Measurements from ENCODE around the gene MYO1B. TPM values are rescaled to one million over a fixed set of nuclear protein-coding genes. Genes with fewer than 3 reads are reported as not detected.
A peak's percentile ranks its signal among the peaks of the same experiment; 100 is the strongest.

MYO1B gene
- total RNA-seq, 1 experiment from 2014 or later, result 80.3 TPM

DNA sequence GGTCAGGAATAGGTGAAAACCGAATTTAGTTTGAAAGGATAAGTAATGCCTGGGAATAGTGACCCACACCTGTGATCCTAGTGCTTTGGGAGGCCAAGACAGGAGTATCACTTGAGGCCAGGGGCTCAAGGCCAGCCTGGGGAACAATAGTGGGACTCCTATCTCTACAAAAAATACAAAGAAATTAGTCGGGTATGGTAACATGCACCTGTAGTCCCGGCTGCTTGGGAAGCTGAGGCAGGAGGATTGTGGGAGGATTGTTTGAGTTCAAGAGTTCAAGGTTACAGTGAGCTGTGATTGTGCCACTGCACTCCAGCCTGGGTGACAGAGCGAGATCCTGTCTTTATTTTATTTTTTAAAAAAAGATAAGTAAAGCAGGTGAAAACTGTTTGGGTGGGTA, 3.8 kb upstream of the MYO1B start:
- H3K27ac Mint-ChIP-seq (ENCODE audit: unreplicated experiment), result no peak overlapping the region
- peaks cover 3% of the 10 kb centered on the region for H3K4me1 Mint-ChIP-seq (ENCODE audit: low read depth, unreplicated experiment)
- TF ChIP-seq CTCF (IDR thresholded peaks at IDR 0.05; ENCODE audit: insufficient read depth in 1 of 2, low read depth in 1 of 2, low read length in 1 of 2, severe bottlenecking in 1 of 2, unreplicated experiment in 1 of 2), result no peak
- H3K4me3 Mint-ChIP-seq (ENCODE audit: unreplicated experiment), result no peak overlapping the region
- no peaks in the 10 kb centered on the region for H3K27me3 Mint-ChIP-seq (ENCODE audit: insufficient read depth, unreplicated experiment)
- Histone ChIP-seq H3K4me3 (ENCODE audit: low read depth, low read length) (no peak overlapping the region), H3K9me3 (no peaks in the 10 kb centered on the region), H3K4me1 (peaks cover 1% of the 10 kb centered on the region; the same call in 1 of the 2 replicates), H3K27me3 (replicated peaks; ENCODE audit: control insufficient read depth, insufficient read depth, low read length) (no peaks in the 10 kb centered on the region), H3K36me3 (ENCODE audit: control insufficient read depth, insufficient read depth, low read length) (no peaks in the 10 kb centered on the region; the same call in 1 of the 2 replicates)
- CTCF ChIA-PET, result no interaction called here
- intact Hi-C loops (cut with micrococcal nuclease; ENCODE audit: unreplicated experiment), result no loop called here
- POLR2A ChIA-PET, result no interaction called here
- no peak for DNase-seq
- BruUV-seq (replicated peaks), result no TSS peak
- no peaks in the 10 kb centered on the region for H3K9me3 Mint-ChIP-seq (ENCODE audit: unreplicated experiment)
- H3K36me3 Mint-ChIP-seq (ENCODE audit: insufficient read depth, unreplicated experiment), result peaks cover 5% of the 10 kb centered on the region

DNA sequence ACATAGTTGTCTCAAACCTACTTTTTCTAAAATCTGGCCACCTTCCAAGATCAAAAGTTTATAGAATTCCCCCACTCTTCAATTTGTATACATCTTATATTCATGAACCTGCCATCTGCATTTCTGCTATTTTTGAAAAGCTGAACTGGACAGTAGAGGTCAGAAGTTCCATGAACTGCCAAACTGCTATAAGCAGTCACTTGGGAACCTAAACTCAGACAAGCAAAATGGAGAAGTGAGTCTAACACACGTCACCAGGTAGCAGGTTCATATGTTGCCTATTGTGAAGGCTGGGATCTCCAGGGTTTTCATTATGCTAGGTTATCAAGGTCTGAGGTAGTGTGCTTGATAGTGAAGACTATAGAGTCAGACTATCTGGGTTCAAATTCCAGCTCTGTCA, 2.0 kb upstream of the MYO1B start:
- BruUV-seq (replicated peaks), result no TSS peak
- Mint-ChIP-seq H3K27me3 (ENCODE audit: insufficient read depth, unreplicated experiment) (no peaks in the 10 kb centered on the region), H3K4me1 (ENCODE audit: low read depth, unreplicated experiment) (peaks cover 21% of the 10 kb centered on the region), H3K27ac (ENCODE audit: unreplicated experiment) (no peak overlapping the region), H3K36me3 (ENCODE audit: insufficient read depth, unreplicated experiment) (peaks cover 20% of the 10 kb centered on the region), H3K4me3 (ENCODE audit: unreplicated experiment) (no peak overlapping the region), H3K9me3 (ENCODE audit: unreplicated experiment) (no peaks in the 10 kb centered on the region)
- intact Hi-C loops (cut with micrococcal nuclease; ENCODE audit: unreplicated experiment), result no loop called here
- CTCF ChIA-PET, result interaction anchor here (0.6 to 0.7 kb wide), 2 partner anchors 9 to 15 kb away, joined by 3 read pairs; no protein-coding TSS in a partner anchor
- H3K27me3 ChIP-seq (replicated peaks; ENCODE audit: control insufficient read depth, insufficient read depth, low read length), result no peaks in the 10 kb centered on the region
- H3K4me3 ChIP-seq (ENCODE audit: low read depth, low read length), result no peak overlapping the region
- no peak for TF ChIP-seq CTCF (IDR thresholded peaks at IDR 0.05; ENCODE audit: insufficient read depth in 1 of 2, low read depth in 1 of 2, low read length in 1 of 2, severe bottlenecking in 1 of 2, unreplicated experiment in 1 of 2)
- POLR2A ChIA-PET, result no interaction called here
- no peaks in the 10 kb centered on the region; the same call in 1 of the 2 replicates for H3K36me3 ChIP-seq (ENCODE audit: control insufficient read depth, insufficient read depth, low read length)
- peaks cover 19% of the 10 kb centered on the region for H3K4me1 ChIP-seq
- no peaks in the 10 kb centered on the region for H3K9me3 ChIP-seq
- no peak for DNase-seq

DNA sequence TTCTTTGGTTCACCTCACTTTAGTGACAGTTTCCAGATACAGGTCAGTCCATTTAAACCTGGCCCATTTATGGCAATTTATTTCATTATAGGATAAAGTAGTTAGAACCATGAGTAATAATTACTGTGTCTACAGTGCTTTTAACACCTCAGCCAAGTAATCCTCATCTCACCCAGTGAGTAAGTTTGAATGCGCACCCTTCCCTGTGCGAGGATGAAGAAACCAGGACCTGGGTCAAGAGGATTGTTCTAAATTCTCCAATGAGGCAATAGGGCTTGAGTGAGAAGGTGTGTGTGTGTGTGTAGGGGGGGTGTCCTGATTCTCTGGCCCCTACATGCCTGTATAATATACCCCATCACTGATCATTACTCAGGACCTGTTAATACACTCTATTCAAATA, 854 bp upstream of the MYO1B start:
- H3K4me3 Mint-ChIP-seq (ENCODE audit: unreplicated experiment), result peak overlapping the region; percentile 94

More for the DNA sequence above, 854 bp upstream of the MYO1B start:
- ChIA-PET POLR2A (no interaction called here), CTCF (no interaction called here)
- H3K36me3 Mint-ChIP-seq (ENCODE audit: insufficient read depth, unreplicated experiment), result peaks cover 26% of the 10 kb centered on the region
- H3K36me3 ChIP-seq (ENCODE audit: control insufficient read depth, insufficient read depth, low read length), result no peaks in the 10 kb centered on the region; the same call in 1 of the 2 replicates
- no peak overlapping the region for H3K27ac Mint-ChIP-seq (ENCODE audit: unreplicated experiment)
- no peaks in the 10 kb centered on the region for H3K27me3 Mint-ChIP-seq (ENCODE audit: insufficient read depth, unreplicated experiment)
- H3K9me3 Mint-ChIP-seq (ENCODE audit: unreplicated experiment), result no peaks in the 10 kb centered on the region
- no peak for TF ChIP-seq CTCF (IDR thresholded peaks at IDR 0.05; ENCODE audit: insufficient read depth in 1 of 2, low read depth in 1 of 2, low read length in 1 of 2, severe bottlenecking in 1 of 2, unreplicated experiment in 1 of 2)
- intact Hi-C loops (cut with micrococcal nuclease; ENCODE audit: unreplicated experiment), result loop anchor here (2.0 kb wide), 1 partner anchor 26 kb away; no protein-coding TSS in a partner anchor
- H3K9me3 ChIP-seq, result no peaks in the 10 kb centered on the region
- peaks cover 24% of the 10 kb centered on the region for H3K4me1 ChIP-seq
- BruUV-seq (replicated peaks), result TSS peak; percentile 19
- no peaks in the 10 kb centered on the region for H3K27me3 ChIP-seq (replicated peaks; ENCODE audit: control insufficient read depth, insufficient read depth, low read length)
- H3K4me1 Mint-ChIP-seq (ENCODE audit: low read depth, unreplicated experiment), result peaks cover 21% of the 10 kb centered on the region
- no peak for DNase-seq
- no peak overlapping the region for H3K4me3 ChIP-seq (ENCODE audit: low read depth, low read length)
